Retinal pigment epithelial cell (primary cell): ENCODE results near the gene GALM.
"Not testable (repeated sequence)": the region's sequence is repeated elsewhere in the genome, so short reads cannot be mapped to it uniquely, and the experiment has no call there.

Source experiments
- DNase-seq: peaks from one replicate; pipeline ENCODE4 v3.0.0-alpha.2; 2010; ENCODE audit warnings: low read depth
- H3K4me3 ChIP-seq: 2 replicates; pipeline ENCODE4 v1.5.1; 2011; ENCODE audit warnings: mild to moderate bottlenecking, low read length, control low read depth, moderate library complexity
- CTCF ChIP-seq: conservative IDR thresholded peaks from 2 replicates; pipeline ENCODE4 v1.5.1; 2011; ENCODE audit warnings: low read depth, low read length, control low read depth, inconsistent platforms

GALM gene

DNA sequence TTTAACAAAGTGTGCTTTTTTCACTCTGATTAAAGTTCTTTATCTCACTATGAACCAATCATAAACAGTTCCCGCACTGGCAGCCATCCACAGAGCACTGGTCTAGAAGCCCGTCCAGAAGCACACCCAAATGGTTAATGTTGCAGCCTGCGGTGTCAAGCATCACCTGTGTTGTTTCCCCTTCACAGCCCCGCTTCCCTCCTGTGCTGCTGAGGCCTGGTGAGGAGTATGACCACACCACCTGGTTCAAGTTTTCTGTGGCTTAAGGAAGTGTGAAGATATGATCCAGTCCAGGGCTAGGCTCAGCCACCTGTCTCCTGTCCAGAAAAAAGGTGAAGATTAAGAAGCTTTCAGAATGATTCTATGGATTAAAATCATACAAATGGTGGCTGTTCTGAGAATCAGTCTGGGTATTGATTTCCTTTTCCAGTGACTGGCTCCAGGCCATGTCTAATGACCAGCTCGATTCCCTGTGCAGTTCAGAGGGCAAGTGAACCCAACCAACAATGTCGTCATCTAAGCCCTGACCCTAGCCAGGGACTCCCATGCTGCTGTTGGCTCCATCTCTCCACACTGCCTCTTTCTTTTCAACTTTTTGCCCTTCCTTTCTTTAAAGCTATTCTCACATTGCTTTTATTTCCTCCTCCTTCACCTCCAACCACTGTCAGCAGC lies 67.5 kb downstream of the GALM start:
- DNase-seq: no peak
- H3K4me3 ChIP-seq: no peak overlapping the region
- no peak for TF ChIP-seq CTCF

GRCh38 chr2:38734299-38735058 lies 68.6 kb downstream of the GALM start:
- TF ChIP-seq CTCF: no peak
- no peak overlapping the region for H3K4me3 ChIP-seq
- no peak for DNase-seq

DNA sequence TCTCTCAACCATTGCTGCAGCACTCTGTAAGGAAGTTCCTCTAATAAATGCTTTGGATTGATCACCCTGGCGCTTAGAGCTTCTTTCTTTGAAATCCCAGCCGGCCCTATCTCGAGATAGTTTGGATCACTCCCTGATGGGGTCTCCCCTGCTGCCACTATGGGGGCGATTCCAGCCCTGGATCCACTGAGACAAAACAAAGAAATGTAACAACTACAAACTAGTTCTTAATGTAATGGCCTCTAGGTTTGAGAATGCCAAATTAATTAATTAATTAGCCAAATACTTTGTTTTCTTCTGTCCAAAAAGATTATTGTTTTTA lies 70.0 kb downstream of the GALM start:
- no peak overlapping the region for H3K4me3 ChIP-seq
- TF ChIP-seq CTCF: no peak
- no peak for DNase-seq

GRCh38 chr2:38737000-38737698 lies 71.2 kb downstream of the GALM start:
- not testable (repeated sequence) for DNase-seq, H3K4me3 ChIP-seq

DNA sequence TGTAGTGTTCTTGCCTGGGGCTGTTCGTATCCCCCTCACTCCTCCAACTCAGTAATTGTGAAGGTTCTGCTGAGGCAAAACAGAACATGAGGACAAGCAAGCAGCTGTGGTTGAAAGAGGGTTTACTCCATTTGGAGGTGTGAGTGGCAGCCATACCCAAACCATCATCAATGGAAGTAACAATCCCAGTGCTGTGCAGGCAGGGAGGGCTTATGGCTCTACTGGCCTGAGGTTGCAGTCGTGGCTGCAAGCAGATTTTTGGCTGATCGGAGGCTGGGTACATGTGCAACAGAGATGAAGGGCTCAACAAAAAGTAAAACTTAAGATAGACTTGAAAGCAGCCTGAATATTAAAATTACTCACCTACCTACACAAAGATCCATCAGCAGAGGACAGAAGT lies 72.0 kb downstream of the GALM start:
- no peak for DNase-seq
- no peak for TF ChIP-seq CTCF

GRCh38 chr2:38739524-38739923 lies 73.6 kb downstream of the GALM start:
- no peak for DNase-seq

More for the DNA sequence above, 72.0 kb downstream of the GALM start:
- no peak overlapping the region for H3K4me3 ChIP-seq

More at GRCh38 chr2:38739524-38739923, 73.6 kb downstream of the GALM start:
- no peak overlapping the region for H3K4me3 ChIP-seq
- no peak for TF ChIP-seq CTCF
